GM12801 (cell line): ENCODE measurements around the gene DAAM2.

Experiments used
- CTCF ChIP-seq: IDR thresholded peaks from one replicate; pipeline ENCODE4 v1.5.1; 2011; ENCODE audit warnings: control low read depth; ENCODE audit not compliant: insufficient read length; ENCODE audit errors: extremely low read depth

Gene DAAM2

GRCh38 chr6:39758905-39759605 is 33.1 kb upstream of the DAAM2 start:
- TF ChIP-seq CTCF: no peak

GRCh38 chr6:39760226-39760952 is 31.8 kb upstream of the DAAM2 start:
- TF ChIP-seq CTCF: no peak

- no peak for TF ChIP-seq CTCF
Observed at GRCh38 chr6:39765508-39766065, 26.6 kb upstream of the DAAM2 start.

- no peak for TF ChIP-seq CTCF
Observed at GRCh38 chr6:39769012-39769411, 23.2 kb upstream of the DAAM2 start.

- no peak for TF ChIP-seq CTCF
Observed at GRCh38 chr6:39770446-39770845, 21.7 kb upstream of the DAAM2 start.

- TF ChIP-seq CTCF: no peak
Observed at GRCh38 chr6:39772559-39773273, 19.5 kb upstream of the DAAM2 start.

GRCh38 chr6:39773782-39774181 is 18.4 kb upstream of the DAAM2 start:
- no peak for TF ChIP-seq CTCF
